GM18520 (cell line): ENCODE data around the gene C1QTNF8.
"Not testable (repeated sequence)": the region's sequence is repeated elsewhere in the genome, so short reads cannot be mapped to it uniquely, and the experiment has no call there.

Experiments used
- ATAC-seq: cut with Tn5 transposase; IDR thresholded peaks from one replicate; pipeline ENCODE4 v1.9.1; 2021; ENCODE audit not compliant: unreplicated experiment

C1QTNF8 gene

GRCh38 chr16:1094601-1095449, 1.2 kb downstream of the C1QTNF8 start:
- ATAC-seq: no peak

- ATAC-seq: no peak
These were observed 1.9 kb downstream of the C1QTNF8 start for GRCh38 chr16:1094124-1094479.

GRCh38 chr16:1093284-1094123, 2.5 kb downstream of the C1QTNF8 start:
- ATAC-seq: no peak

GRCh38 chr16:1092685-1093283, 3.3 kb downstream of the C1QTNF8 start:
- not testable (repeated sequence) for ATAC-seq

GRCh38 chr16:1091992-1092552, 4.0 kb downstream of the C1QTNF8 start:
- no peak for ATAC-seq

GRCh38 chr16:1090620-1091587, 5.1 kb downstream of the C1QTNF8 start:
- no peak for ATAC-seq

GRCh38 chr16:1089822-1090619, 6.0 kb downstream of the C1QTNF8 start:
- ATAC-seq: no peak

- ATAC-seq: no peak
These were observed 6.6 kb downstream of the C1QTNF8 start for GRCh38 chr16:1089439-1089821.

- ATAC-seq: no peak
These were observed 7.5 kb downstream of the C1QTNF8 start for GRCh38 chr16:1088295-1089170.

- ATAC-seq: not testable (repeated sequence)
These were observed 9.6 kb downstream of the C1QTNF8 start for GRCh38 chr16:1086443-1086842.

GRCh38 chr16:1084971-1085370, 11.1 kb downstream of the C1QTNF8 start:
- no peak for ATAC-seq

- ATAC-seq: no peak
These were observed 12.9 kb downstream of the C1QTNF8 start for GRCh38 chr16:1082952-1083675.

- no peak for ATAC-seq
These were observed 13.6 kb downstream of the C1QTNF8 start for GRCh38 chr16:1082266-1082951.

GRCh38 chr16:1081734-1082265, 14.2 kb downstream of the C1QTNF8 start:
- no peak for ATAC-seq

- ATAC-seq: no peak
These were observed 15.0 kb downstream of the C1QTNF8 start for GRCh38 chr16:1080801-1081733.
